GM18858 (cell line): ENCODE data around the gene THSD8.

Experiments used
- ATAC-seq: cut with Tn5 transposase; IDR thresholded peaks from one replicate; pipeline ENCODE4 v1.9.1; 2021; ENCODE audit not compliant: unreplicated experiment

The THSD8 gene

GRCh38 chr19:12847159-12848139 is 45.6 kb downstream of the THSD8 start:
- ATAC-seq: no peak
